HL-60 (cell line): ENCODE data around the gene ACACB.

Experiments used
- DNase-seq, 2 experiments: peaks; one replicate each; pipeline ENCODE4 v3.0.0-alpha.2; 2010 to 2020; ENCODE audit warnings: low read depth in 1 of 2, low spot score in 1 of 2
- H3K27ac ChIP-seq: fragments of 250-450 bp; sonication (Bioruptor Pico); replicated peaks from 2 replicates; pipeline ENCODE4 v1.5.1; 2020; ENCODE audit warnings: mild to moderate bottlenecking, moderate library complexity
- H3K27me3 ChIP-seq: fragments of 250-450 bp; sonication (Bioruptor Pico); 2 replicates; pipeline ENCODE4 v1.5.1; 2021; ENCODE audit warnings: mild to moderate bottlenecking, moderate library complexity; ENCODE audit not compliant: insufficient read depth, poor library complexity, severe bottlenecking
- H3K4me3 ChIP-seq: replicated peaks from 2 replicates; pipeline ENCODE4 v1.5.1; 2011; ENCODE audit warnings: mild to moderate bottlenecking, control low read depth, low read length; ENCODE audit not compliant: insufficient read depth
- GABPA ChIP-seq: IDR thresholded peaks from 2 replicates; pipeline ENCODE4 v1.6.1; 2012; ENCODE audit warnings: low read depth
- POLR2AphosphoS5 ChIP-seq: IDR thresholded peaks from 2 replicates; pipeline ENCODE4 v1.6.1; 2012; ENCODE audit warnings: low read depth
- SPI1 ChIP-seq: IDR thresholded peaks from 2 replicates; pipeline ENCODE4 v1.6.1; 2012; ENCODE audit warnings: low read depth, mild to moderate bottlenecking, borderline replicate concordance
- TF ChIP-seq, protein P1 (sequence below): IDR thresholded peaks from 2 replicates; pipeline ENCODE4 v1.6.1; 2012; ENCODE audit warnings: low read depth; ENCODE audit not compliant: insufficient replicate concordance
- TF ChIP-seq, protein P2 (sequence below): IDR thresholded peaks from one replicate; pipeline ENCODE4 v1.5.1; 2011; ENCODE audit warnings: low read length, control low read depth, inconsistent platforms; ENCODE audit not compliant: insufficient read depth

Gene ACACB

DNA sequence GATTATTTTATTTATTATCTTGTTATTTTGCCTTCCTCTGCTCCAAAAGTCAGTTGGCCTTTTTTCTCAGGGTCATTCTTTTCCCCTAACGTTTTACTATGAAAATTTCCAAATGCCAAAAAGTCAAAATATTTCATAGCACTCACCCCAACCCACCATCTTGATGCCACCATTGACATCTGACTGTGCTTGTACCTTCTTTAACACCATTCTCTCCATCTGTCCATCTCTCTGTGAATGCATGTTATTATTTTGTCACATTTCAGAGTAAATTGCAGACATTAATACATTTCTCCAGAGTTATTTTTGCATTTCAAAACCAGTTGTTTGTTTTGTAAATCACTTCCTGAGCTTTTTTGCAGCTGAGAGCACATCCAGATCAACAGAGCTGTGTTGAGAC is 154.1 kb downstream of the ACACB start:
- no peak for DNase-seq
- Histone ChIP-seq H3K27ac (no peak overlapping the region), H3K4me3 (no peak overlapping the region), H3K27me3 (no peaks in the 10 kb centered on the region)
- TF ChIP-seq SPI1 (no peak), GABPA (no peak), POLR2AphosphoS5 (no peak)
- TF ChIP-seq, protein P1, sequence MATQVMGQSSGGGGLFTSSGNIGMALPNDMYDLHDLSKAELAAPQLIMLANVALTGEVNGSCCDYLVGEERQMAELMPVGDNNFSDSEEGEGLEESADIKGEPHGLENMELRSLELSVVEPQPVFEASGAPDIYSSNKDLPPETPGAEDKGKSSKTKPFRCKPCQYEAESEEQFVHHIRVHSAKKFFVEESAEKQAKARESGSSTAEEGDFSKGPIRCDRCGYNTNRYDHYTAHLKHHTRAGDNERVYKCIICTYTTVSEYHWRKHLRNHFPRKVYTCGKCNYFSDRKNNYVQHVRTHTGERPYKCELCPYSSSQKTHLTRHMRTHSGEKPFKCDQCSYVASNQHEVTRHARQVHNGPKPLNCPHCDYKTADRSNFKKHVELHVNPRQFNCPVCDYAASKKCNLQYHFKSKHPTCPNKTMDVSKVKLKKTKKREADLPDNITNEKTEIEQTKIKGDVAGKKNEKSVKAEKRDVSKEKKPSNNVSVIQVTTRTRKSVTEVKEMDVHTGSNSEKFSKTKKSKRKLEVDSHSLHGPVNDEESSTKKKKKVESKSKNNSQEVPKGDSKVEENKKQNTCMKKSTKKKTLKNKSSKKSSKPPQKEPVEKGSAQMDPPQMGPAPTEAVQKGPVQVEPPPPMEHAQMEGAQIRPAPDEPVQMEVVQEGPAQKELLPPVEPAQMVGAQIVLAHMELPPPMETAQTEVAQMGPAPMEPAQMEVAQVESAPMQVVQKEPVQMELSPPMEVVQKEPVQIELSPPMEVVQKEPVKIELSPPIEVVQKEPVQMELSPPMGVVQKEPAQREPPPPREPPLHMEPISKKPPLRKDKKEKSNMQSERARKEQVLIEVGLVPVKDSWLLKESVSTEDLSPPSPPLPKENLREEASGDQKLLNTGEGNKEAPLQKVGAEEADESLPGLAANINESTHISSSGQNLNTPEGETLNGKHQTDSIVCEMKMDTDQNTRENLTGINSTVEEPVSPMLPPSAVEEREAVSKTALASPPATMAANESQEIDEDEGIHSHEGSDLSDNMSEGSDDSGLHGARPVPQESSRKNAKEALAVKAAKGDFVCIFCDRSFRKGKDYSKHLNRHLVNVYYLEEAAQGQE = no peak
- TF ChIP-seq, protein P2, sequence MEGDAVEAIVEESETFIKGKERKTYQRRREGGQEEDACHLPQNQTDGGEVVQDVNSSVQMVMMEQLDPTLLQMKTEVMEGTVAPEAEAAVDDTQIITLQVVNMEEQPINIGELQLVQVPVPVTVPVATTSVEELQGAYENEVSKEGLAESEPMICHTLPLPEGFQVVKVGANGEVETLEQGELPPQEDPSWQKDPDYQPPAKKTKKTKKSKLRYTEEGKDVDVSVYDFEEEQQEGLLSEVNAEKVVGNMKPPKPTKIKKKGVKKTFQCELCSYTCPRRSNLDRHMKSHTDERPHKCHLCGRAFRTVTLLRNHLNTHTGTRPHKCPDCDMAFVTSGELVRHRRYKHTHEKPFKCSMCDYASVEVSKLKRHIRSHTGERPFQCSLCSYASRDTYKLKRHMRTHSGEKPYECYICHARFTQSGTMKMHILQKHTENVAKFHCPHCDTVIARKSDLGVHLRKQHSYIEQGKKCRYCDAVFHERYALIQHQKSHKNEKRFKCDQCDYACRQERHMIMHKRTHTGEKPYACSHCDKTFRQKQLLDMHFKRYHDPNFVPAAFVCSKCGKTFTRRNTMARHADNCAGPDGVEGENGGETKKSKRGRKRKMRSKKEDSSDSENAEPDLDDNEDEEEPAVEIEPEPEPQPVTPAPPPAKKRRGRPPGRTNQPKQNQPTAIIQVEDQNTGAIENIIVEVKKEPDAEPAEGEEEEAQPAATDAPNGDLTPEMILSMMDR = no peak

DNA sequence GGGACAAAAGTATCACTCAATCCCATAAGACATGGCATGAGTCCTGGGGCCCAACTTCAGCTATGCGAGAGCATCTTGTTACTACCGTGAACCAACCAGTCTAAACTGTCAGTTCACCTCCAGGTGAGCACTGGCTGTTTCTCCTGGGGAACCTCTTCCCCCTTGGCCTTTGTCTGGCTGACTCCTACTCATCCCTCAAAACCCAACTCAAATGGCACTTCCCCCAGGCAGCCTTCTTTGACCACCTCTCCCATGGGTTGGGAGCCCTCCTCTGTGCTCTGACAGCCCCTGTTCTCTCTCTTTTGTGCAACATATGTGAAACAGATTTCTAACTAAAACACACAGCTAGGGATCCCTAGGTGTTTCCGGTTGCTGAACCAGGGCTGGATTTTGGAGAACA is 155.0 kb downstream of the ACACB start:
- no peak for DNase-seq
- no peaks in the 10 kb centered on the region for H3K27me3 ChIP-seq
- no peak overlapping the region for H3K4me3 ChIP-seq
- no peak overlapping the region for H3K27ac ChIP-seq
- TF ChIP-seq POLR2AphosphoS5 (no peak), SPI1 (no peak), GABPA (no peak)
- TF ChIP-seq, protein P2 = no peak
- TF ChIP-seq, protein P1 = no peak

DNA sequence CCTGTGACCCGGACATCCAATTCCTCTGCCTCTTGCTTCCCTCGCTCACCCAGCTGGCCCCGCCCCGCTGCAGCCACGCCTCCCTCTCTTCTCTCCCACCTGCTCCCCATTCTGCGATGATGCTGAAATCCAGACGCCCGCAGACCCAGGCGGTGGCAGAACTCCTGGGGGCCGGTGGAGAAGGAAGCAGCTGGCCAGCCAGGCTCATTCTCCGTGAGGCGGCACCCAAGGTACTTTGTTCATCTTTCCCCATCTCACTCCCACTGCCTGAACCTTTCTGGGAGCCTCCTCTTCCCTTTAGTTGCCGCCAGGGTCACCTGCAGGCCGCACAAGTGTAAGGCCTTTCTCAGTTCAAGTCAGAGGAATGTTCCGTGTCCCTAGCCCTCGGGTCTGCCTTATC is 157.0 kb downstream of the ACACB start:
- no peak for DNase-seq
- H3K4me3 ChIP-seq = no peak overlapping the region

More for the DNA sequence above, 157.0 kb downstream of the ACACB start:
- no peak overlapping the region for H3K27ac ChIP-seq
- H3K27me3 ChIP-seq = no peaks in the 10 kb centered on the region
- TF ChIP-seq POLR2AphosphoS5 (no peak), GABPA (no peak), SPI1 (no peak)
- TF ChIP-seq, protein P2 = no peak
- TF ChIP-seq, protein P1 = no peak
